K562 (cell line): ENCODE data around the gene WNT6. TPM values are rescaled to one million over a fixed set of nuclear protein-coding genes. Genes with fewer than 3 reads are reported as not detected.
A peak's percentile ranks its signal among the peaks of the same experiment; 100 is the strongest.

ENCODE experiments used
- ATAC-seq: fragments of 200-7000 bp; cut with Tn5 transposase; 3 replicates; pipeline ENCODE4 v1.9.1; 2020; ENCODE audit warnings: moderate library complexity
- BruUV-seq: library from RNA; stranded (reverse); fragments of 400-500 nt; replicated peaks from 2 replicates; lab custom pipeline; 2021; lab: Mats Ljungman, UMichigan
- CTCF ChIA-PET: fragments of 300-600 bp; formaldehyde crosslinking; extraction: SDS; loops from one replicate; lab custom pipeline; 2021; ENCODE audit warnings: low intra/inter-chr PET ratio; lab: Yijun Ruan, JAX
- POLR2A ChIA-PET: fragments of 300-600, 350-650 bp; sonication (Branson Sonifier 250); formaldehyde crosslinking; extraction: SDS; loops from one replicate; lab custom pipeline; 2021; ENCODE audit warnings: antibody characterized with exemption, inconsistent platforms; lab: Yijun Ruan, JAX
- DNase-seq, 4 experiments: peaks; one replicate each; pipeline versions ENCODE4 v3.0.0 to v3.0.0-alpha.2; 2011 to 2018; ENCODE audit warnings: low spot score in 3 of 4, mixed read lengths in 3 of 4; ENCODE audit errors: extremely low read depth in 1 of 4
- FAIRE-seq: peaks from 2 replicates; lab custom pipeline; 2011; peaks lifted over from hg19 to GRCh38; lab: Jason Lieb, UNC
- H2AFZ ChIP-seq: 2 replicates; pipeline ENCODE4 v1.6.0; 2011; ENCODE audit warnings: low read depth, low read length, control low read depth, inconsistent platforms
- H3K27ac ChIP-seq: fragments of 200-600 bp; 3 replicates; pipeline ENCODE4 v1.8.0; 2011; ENCODE audit warnings: low read depth, mild to moderate bottlenecking, control low read depth, inconsistent platforms, low read length, moderate library complexity, mixed read lengths; ENCODE audit errors: extremely low read depth
- H3K27me3 ChIP-seq, 2 experiments: fragments of 300-600 bp in 1 of 2; 2 replicates in 1 of 2; 3 replicates in 1 of 2; pipeline versions ENCODE4 v1.6.0 to v1.8.0; 2011; ENCODE audit warnings: inconsistent platforms in 2 of 2, low read length in 2 of 2, mild to moderate bottlenecking in 1 of 2, mixed read lengths in 1 of 2, moderate library complexity in 1 of 2; ENCODE audit not compliant: control insufficient read depth in 2 of 2, insufficient read depth in 2 of 2
- H3K36me3 ChIP-seq: fragments of 300-600 bp; 3 replicates; pipeline ENCODE4 v1.8.0; 2011; ENCODE audit warnings: mild to moderate bottlenecking, low read length, inconsistent platforms; ENCODE audit not compliant: control insufficient read depth, insufficient read depth
- H3K4me1 ChIP-seq, 2 experiments: fragments of 200-600 bp in 1 of 2; replicated peaks in 1 of 2; 2 replicates in 1 of 2; 3 replicates in 1 of 2; pipeline versions ENCODE4 v1.5.1 to v1.8.0; 2011; ENCODE audit warnings: inconsistent platforms in 2 of 2, low read length in 2 of 2, mild to moderate bottlenecking in 1 of 2, mixed read lengths in 1 of 2, moderate library complexity in 1 of 2; ENCODE audit not compliant: control insufficient read depth in 2 of 2, insufficient read depth in 2 of 2
- H3K4me2 ChIP-seq: 2 replicates; pipeline ENCODE4 v1.6.1; 2011; ENCODE audit warnings: low read length, control low read depth, inconsistent platforms, mixed read lengths; ENCODE audit not compliant: insufficient read depth
- H3K4me3 ChIP-seq: fragments of 200-600 bp; sonication (generic), shearing (Covaris generic); 2 replicates; pipeline ENCODE4 v1.5.1; 2016; ENCODE audit warnings: control low read depth, inconsistent platforms
- H3K79me2 ChIP-seq: fragments of 200-600 bp; 3 replicates; pipeline ENCODE4 v1.8.0; 2011; ENCODE audit warnings: low read length, inconsistent platforms; ENCODE audit not compliant: control insufficient read depth, insufficient read depth
- H3K9ac ChIP-seq, 2 experiments: 2 replicates each; pipeline versions ENCODE4 v1.6.0 to v1.6.1; 2011; ENCODE audit warnings: low read depth in 2 of 2, low read length in 2 of 2, control low read depth in 1 of 2, inconsistent platforms in 1 of 2, mild to moderate bottlenecking in 1 of 2, mixed read lengths in 1 of 2; ENCODE audit not compliant: insufficient read depth in 1 of 2
- H3K9me1 ChIP-seq: one replicate; pipeline ENCODE4 v1.6.0; 2011; ENCODE audit warnings: inconsistent platforms, mild to moderate bottlenecking, low read length, moderate library complexity; ENCODE audit not compliant: control insufficient read depth, insufficient read depth
- H3K9me3 ChIP-seq: replicated peaks from 2 replicates; pipeline ENCODE4 v1.5.1; 2011; ENCODE audit warnings: low read depth, low read length, inconsistent platforms; ENCODE audit not compliant: control insufficient read depth, insufficient read depth
- H4K20me1 ChIP-seq: replicated peaks from 2 replicates; pipeline ENCODE4 v1.6.1; 2011; ENCODE audit warnings: low read length, inconsistent platforms, mixed read lengths; ENCODE audit not compliant: control insufficient read depth, insufficient read depth
- NR2C2 ChIP-seq, 2 experiments: fragments of 200-800 bp in 1 of 2; sonication (Bioruptor generic) in 1 of 2; sonication (generic) in 1 of 2; formaldehyde crosslinking in 1 of 2; IDR thresholded peaks; 2 replicates each; pipeline versions ENCODE4 v1.6.1 to v1.8.0; 2016 to 2022; ENCODE audit warnings: mild to moderate bottlenecking in 1 of 2, missing compliant biosample characterization in 1 of 2, missing genetic modification characterization in 1 of 2, missing genetic modification reagents in 1 of 2
- ZNF77 ChIP-seq: fragments of 250-450 bp; sonication (Bioruptor Pico); IDR thresholded peaks from 2 replicates; pipeline ENCODE4 v1.5.0; 2020
- WGBS: fragments of 100-300 bp; shearing (Covaris generic); methylation state at CpG from one replicate; pipeline ENCODE4 v1.1.6; 2016; ENCODE audit warnings: low coverage, mixed read lengths; ENCODE audit not compliant: insufficient coverage; ENCODE audit errors: missing lambda C conversion rate; 5-methylcytosine and 5-hydroxymethylcytosine counted together
- in situ Hi-C: fragments of 300-500 bp; cut with MboI; formaldehyde crosslinking; loops from 4 replicates; pipeline ENCODE4 v1.15.0; 2018; ENCODE audit warnings: inconsistent platforms, mixed read lengths
- intact Hi-C: fragments of 100-400 bp; cut with micrococcal nuclease; formaldehyde crosslinking; loops from 2 replicates; pipeline ENCODE4 v1.14.2; 2022
- polyA plus RNA-seq, 8 experiments: library from polyadenylated mRNA; depleted of rRNA in 4 of 8; stranded (reverse) in 5 of 8; unstranded in 3 of 8; fragments of >200 nt; fragmentation: Nextera tagmentation in 2 of 8; fragmentation: Illumina TruSeq in 1 of 8; extraction: Ambion mirVana in 2 of 8; extraction: Trizol in 1 of 8; gene quantifications; 2 replicates each; pipeline versions ENCODE4 v1.2.1 to v1.2.3, GENCODE V29; 2011 to 2014; ENCODE audit warnings: inconsistent platforms in 1 of 8, missing spikeins in 1 of 8
- total RNA-seq, 7 experiments: library from RNA; depleted of rRNA in 6 of 7; stranded (reverse); fragments of >200 nt in 6 of 7; fragmentation: Illumina TruSeq in 2 of 7; extraction: Trizol in 2 of 7; gene quantifications; 2 replicates each; pipeline versions ENCODE4 v1.2.1 to v1.2.3, GENCODE V29; 2011 to 2021; ENCODE audit warnings: low replicate concordance in 1 of 7
- TF ChIP-seq, protein P1 (sequence below), 2 experiments: fragments of 450-650 bp in 1 of 2; sonication (generic) in 1 of 2; formaldehyde crosslinking in 1 of 2; IDR thresholded peaks in 1 of 2; conservative IDR thresholded peaks in 1 of 2; 2 replicates each; pipeline versions ENCODE4 v1.6.1 to v1.8.1; 2016 to 2023; ENCODE audit warnings: mild to moderate bottlenecking in 2 of 2, moderate library complexity in 2 of 2, inconsistent platforms in 1 of 2, missing genetic modification reagents in 1 of 2

Gene WNT6
- total and polyA plus RNA-seq, 9 of the 15 experiments (the other 6 are each of a cell fraction or from before 2014, with no cell fraction given): not detected

DNA sequence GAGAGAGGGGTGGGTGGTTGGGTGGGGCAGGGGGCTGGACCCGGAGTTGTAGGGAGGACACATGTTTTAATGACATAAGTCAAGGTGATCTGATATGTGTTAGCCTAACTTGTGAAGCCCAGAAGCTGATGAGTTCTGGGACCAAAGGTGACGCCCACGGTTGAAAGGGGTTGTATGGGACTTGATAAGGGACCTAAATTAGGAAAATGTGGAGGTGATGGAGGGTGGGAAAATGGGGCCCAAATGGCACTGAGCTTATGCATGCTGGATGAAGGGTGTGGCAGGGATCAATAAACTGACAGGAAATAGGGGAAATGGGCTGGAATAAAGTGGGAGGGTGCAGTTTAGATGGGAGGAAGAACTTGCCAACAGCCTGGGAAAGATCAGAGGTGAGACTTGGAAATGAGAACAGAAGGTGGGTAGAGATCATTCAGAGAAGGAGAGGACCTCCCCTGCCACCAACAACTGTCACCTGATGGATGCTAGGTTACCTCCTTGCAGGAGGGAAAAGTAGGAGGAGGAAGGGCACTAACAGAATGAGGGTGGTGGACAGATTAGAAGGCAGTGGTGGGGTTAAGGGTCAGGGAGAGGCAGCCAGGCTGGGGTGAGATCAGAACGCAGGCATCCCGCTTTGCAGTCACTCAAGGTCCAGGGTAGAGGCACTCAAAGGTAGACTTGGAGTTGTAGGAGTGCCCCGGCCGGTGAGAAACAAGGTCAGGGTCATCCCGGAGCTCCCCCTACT, 36.3 kb downstream of the WNT6 start:
- FAIRE-seq (no peak), ATAC-seq (no peak), DNase-seq (no peak)
- no peaks in the 10 kb centered on the region for H3K9me1 ChIP-seq
- intact Hi-C loops: no loop called here
- 0 out of 2 replicates have a peak, but pooled peaks cover 5% of the 10 kb centered on the region for H4K20me1 ChIP-seq
- CTCF ChIA-PET: interaction anchor here (0.7 kb wide), 2 partner anchors 223 to 224 kb away, joined by 3 read pairs; partner anchors contain the start of gene STK36
- BruUV-seq: no TSS peak
- no peak overlapping the region for H3K27ac ChIP-seq
- in situ Hi-C loops: no loop called here
- no peaks in the 10 kb centered on the region for H3K36me3 ChIP-seq
- TF ChIP-seq, protein P1, sequence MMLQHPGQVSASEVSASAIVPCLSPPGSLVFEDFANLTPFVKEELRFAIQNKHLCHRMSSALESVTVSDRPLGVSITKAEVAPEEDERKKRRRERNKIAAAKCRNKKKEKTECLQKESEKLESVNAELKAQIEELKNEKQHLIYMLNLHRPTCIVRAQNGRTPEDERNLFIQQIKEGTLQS (IDR thresholded peaks at IDR 0.05): no peak
- TF ChIP-seq, protein P1 (CRISPR knock-in tag; conservative IDR thresholded peaks at IDR 0.05): no peak
- TF ChIP-seq NR2C2 (CRISPR knock-in tag; IDR thresholded peaks at IDR 0.05) (no peak), NR2C2 (tag; IDR thresholded peaks at IDR 0.05) (peak; percentile 44; the same call in 1 of the 2 replicates), ZNF77 (CRISPR knock-in tag) (no peak)
- TF ChIP-seq, all 486 proteins: peak for 1
- H3K4me3 ChIP-seq: no peak overlapping the region
- H3K9me3 ChIP-seq: no peaks in the 10 kb centered on the region
- POLR2A ChIA-PET: no interaction called here
- no peak overlapping the region for H3K4me2 ChIP-seq
- no peak overlapping the region for H2AFZ ChIP-seq
- 1% methylated on average over 8 of the region's 8 CpGs for WGBS
- peaks cover 2 to 48% of the 10 kb centered on the region in 2 experiments; a peak in 4 of 5 replicates for H3K27me3 ChIP-seq
- H3K9ac ChIP-seq: no peak overlapping the region
- H3K4me1 ChIP-seq: peaks cover 0 to 33% of the 10 kb centered on the region in 2 experiments; a peak in 2 of 5 replicates
- no peaks in the 10 kb centered on the region for H3K79me2 ChIP-seq
